ENCODE results near the gene ANO9.
A peak's percentile ranks its signal among the peaks of the same experiment; 100 is the strongest.
"Not testable (repeated sequence)": the region's sequence is repeated elsewhere in the genome, so short reads cannot be mapped to it uniquely, and the experiment has no call there.

ANO9 gene

GRCh38 chr11:398826-399225 is 43.0 kb downstream of the ANO9 start:
- no peak for DNase-seq

DNA sequence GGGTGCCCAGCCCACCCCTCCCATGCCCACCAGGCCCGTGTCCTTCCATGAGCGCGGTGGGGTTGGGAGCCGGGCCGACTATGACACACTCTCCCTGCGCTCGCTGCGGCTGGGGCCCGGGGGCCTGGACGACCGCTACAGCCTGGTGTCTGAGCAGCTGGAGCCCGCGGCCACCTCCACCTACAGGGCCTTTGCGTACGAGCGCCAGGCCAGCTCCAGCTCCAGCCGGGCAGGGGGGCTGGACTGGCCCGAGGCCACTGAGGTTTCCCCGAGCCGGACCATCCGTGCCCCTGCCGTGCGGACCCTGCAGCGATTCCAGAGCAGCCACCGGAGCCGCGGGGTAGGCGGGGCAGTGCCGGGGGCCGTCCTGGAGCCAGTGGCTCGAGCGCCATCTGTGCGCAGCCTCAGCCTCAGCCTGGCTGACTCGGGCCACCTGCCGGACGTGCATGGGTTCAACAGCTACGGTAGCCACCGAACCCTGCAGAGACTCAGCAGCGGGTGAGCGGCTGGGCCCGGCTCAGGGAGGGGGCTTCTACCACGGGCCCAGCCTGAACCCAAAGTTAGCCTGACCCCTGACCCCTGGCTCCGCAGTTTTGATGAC is 44.8 kb downstream of the ANO9 start:
- peak; percentile 50 for DNase-seq

DNA sequence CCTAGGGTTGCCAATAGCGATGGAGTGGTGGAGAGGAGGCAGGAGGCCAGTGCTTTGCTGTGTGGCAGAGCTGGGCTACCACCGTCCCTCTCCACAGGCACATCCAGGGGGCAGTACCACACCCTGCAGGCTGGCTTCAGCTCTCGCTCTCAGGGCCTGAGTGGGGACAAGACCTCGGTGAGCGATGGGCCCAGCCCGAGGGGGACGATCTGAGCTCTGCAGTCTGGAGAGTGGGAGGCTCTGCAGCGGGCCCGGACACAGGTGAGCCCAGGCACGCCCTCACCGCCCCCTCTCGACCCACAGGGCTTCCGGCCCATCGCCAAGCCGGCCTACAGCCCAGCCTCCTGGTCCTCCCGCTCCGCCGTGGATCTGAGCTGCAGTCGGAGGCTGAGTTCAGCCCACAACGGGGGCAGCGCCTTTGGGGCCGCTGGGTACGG is 45.3 kb downstream of the ANO9 start:
- no peak for DNase-seq

GRCh38 chr11:395866-396265 is 45.9 kb downstream of the ANO9 start:
- no peak for DNase-seq

DNA sequence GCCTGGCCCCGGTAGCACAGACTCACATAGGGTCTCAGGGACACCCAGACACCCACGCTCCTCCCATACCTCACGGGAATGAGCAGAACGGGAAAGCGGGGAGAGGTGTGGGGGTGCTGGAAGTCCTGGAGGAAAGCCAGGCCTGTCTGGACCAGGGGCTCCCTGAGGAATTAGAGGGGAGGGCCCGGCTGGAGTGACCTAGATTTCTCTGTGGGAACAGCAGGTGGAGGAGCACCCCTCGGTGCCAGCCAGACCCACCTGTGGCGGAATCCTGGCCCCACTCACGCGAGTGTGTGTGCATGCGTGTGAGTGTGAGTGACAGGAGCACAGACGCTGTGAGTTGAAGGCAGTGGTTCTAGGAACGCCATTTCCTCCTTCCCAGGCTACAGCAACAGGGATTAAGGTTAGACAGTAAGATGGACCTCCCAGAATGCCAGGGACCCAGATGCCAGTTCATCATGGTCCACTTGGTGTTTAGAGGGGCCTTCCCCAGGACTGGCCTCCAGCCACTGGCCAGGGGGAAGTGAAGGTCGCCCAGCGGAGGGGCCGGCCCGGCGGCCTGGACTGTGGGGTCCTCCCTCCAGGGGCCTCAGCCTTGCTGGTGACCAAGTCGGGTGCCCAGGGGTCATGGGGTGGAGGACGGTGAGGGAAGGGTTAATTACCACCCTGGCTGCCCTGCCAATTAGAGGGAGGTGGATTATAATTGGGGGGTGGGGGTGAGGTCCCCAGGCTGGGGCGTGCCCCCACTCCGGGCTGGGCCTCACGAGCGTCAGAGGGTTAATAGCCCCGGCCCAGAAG is 46.8 kb downstream of the ANO9 start:
- DNase-seq = no peak

DNA sequence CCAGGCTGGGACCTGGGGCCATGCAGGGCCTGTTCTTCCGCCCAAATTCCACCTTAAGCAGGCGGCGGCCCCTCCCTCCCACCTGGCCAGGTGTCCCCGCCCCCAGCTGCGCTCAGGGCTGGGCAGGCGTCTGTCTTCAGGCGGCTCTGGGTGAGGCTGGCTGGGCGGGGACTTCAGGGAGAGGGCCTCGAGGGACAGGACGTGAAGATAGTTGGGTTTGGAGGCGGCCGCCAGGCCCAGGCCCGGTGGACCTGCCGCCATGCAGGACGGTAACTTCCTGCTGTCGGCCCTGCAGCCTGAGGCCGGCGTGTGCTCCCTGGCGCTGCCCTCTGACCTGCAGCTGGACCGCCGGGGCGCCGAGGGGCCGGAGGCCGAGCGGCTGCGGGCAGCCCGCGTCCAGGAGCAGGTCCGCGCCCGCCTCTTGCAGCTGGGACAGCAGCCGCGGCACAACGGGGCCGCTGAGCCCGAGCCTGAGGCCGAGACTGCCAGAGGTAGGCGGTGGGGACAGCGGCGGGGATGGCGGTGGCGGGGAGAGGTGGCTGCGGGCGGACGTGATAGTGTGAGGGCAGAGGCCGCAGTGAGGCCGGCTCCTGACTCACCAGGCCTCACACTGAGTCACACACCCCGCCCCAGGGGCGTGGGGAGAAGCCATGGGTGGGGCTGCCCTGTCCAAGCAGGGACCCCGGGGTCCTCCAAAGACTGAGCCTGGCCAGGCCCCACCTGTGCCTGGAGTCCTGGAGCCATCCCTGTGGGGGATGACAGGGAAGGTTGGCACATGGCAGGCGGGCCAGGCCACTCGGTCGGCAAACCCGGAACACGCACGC is 47.6 kb downstream of the ANO9 start, which contains the start of gene PKP3:
PKP3 (plus strand) TSS at position 176 of the 824 bp plus-strand sequence; CDS start at position 260, 84 bp downstream.
- DNase-seq = peak; percentile 61

DNA sequence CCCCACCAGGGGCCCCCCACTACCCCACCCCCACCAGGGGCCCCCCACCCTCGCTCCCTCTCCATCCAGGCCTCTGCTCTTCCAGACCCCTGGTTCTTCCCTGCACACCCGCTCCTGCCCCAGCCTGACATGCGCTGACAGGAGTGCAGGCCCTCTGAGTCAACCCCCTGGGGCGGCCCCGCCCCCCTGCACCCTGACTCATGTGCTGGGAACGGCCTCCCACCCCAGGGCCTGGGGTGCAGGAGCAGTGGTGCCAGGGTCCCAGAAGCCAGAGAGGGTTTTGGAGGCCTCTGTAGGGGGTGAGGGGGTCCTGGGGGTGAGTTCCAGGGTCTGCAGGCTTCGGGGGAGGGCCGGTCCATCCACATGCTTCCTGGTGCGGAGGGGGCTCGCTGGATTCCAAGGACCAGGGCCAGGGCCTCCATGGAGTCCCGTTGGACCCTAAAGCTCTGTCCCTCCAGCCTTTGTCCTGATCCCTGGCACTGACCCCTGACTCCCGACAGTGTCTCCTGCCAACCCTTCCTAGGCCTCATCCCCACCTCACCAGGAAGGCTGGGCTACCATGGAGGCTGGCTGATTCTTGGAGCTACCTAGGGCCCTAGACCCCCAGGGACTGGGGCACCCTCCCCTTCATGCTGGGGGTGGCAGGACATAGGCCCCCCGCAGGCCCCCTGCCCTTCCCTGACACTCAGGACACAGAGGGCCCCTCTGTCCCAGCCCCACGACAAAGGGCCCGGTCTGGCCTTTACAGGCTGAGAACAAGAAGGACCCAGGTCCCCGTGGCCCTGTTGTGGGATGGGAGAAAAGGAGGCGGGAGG is 48.4 kb downstream of the ANO9 start:
- no peak for DNase-seq

GRCh38 chr11:392102-392777 is 49.6 kb downstream of the ANO9 start:
- DNase-seq = no peak

DNA sequence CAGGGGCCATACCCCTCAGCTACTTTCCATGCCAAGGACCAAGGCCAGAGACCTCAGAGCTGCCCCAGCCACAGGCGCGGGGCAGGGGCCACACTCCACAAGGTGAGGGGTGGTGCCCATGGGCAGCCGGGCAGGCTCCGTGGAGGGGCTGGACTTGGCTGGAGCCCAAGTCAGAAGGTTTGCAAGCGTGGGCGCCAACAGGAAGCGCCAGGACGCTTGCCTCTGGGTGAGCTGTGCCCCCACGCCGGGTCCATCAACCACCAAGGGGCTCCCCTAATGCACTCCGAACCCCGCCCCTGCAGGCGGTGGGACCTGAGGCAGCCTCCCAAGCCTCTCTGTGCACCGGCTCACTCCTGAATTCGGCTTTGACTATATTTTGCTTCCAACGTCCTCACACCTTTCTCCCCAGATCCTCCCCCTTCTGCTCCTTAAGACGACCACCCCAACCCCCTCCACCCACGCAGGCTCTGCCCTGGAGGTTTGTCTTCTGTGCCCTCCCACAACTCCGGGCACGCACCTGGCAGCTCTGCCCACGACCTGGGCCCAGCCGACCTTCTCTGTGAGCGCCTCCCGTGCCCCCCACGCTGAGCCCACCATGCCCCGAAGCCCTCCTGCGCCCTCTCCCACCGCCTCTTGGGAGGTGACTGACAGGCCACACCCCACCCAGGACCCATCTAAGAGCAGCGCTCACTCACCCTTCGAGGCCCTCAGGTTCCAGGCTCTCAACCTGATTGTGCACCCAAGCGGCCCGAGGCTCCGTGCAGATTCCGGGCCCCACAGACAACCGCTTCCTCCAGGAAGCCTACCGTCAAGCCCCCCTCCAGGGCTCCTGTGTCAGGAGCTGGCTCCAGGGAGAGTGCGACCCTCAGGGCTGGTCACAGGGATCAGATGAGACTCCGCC is 50.4 kb downstream of the ANO9 start:
- no peak for DNase-seq

DNA sequence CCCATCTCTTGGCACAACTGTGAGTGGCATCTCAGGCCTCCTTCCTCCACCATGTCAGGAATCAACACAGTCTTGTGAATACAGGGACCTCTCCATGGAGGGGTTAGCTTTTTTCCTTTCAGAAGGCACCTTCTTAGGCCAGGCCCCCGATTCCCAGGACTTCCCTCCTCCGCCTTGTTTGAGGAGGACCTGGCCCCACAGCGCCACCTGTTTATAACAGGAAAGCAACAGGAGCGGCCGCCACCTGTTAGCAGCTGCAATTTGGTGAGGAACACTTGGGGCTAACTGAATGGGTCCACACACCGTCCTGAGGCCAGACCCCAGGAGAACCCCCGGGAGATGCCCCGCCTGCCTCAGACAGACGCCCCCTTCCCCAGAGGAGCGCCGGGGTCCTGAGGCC is 51.6 kb downstream of the ANO9 start:
- DNase-seq = no peak

- DNase-seq = not testable (repeated sequence)
These were observed 52.4 kb downstream of the ANO9 start for GRCh38 chr11:389369-389768.

- no peak for DNase-seq
These were observed 54.5 kb downstream of the ANO9 start for GRCh38 chr11:387193-387793.

DNA sequence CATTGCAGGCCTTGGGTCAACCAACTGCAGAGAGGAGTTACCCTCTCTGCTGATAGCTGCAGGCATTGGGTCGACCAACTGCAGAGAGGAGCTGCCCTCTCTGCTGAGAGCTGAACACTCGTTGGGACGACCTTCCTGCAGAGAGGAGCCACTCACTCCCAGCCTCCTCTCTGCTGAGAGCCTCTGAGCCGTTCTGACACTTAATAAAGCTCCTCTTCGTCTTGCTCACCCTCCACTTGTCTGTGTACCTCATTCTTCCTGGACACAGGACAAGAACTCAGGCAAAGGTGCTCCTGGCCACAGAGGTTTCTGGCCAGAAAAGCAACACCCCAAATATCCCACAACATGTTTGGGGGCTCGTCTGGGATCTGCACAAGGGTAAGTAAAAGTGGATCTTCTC is 55.3 kb downstream of the ANO9 start:
- no peak for DNase-seq

DNA sequence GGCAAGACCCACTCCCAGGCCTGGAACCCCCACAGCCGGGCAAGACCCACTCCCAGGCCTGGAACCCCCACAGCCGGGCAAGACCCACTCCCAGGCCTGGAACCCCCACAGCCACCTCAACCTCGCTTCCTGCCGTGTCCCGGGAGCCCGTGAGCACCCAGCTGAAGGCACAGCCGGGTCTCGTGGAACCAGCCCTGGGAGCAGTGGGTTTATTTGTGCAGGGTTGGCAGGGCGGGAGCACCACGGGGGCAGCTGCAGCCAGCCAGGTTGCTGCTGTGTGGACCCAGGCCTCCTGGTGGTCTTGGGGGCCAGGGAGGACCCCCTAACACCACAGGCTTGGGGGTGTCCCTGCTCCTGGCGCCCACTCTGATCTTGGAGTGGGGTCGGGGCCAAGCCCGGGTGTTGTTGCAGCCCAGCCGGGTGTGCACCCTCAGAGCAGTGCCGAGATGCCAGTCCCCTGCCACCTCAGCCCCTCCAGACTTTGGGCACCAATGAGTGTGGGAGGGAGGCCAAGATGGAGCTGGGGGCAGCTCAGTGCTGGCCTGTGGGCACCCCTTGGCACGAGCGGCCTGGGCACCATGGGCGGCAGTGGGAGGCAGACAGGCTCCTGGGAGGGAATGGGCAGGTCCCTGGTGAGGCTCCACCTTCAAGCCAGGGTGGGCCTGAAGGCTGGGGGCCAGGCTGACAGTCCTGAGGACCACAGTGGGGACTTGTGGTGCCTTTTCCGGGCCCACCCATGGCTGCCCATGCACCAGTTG is 56.0 kb downstream of the ANO9 start:
- no peak for DNase-seq

DNA sequence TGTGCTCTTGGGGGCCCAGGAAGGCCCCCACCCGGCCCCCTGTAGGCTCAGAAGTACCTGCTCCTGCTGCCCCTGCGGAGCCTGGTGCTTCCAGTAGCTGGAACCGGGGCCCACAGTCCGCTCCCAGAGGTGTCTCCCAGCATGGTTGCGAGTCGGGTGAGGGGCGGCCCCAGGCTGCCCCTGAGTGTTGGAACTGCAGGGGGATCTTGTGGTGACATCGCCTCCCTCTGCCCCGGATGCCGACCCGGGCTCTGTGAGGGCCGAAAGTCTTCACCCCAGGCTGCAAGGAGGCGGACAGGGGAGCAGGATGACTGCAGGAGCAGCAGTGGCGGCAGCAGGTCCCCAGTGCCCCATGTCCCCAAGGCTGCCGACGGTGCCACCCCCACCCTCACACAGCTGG is 57.3 kb downstream of the ANO9 start:
- DNase-seq = no peak

DNA sequence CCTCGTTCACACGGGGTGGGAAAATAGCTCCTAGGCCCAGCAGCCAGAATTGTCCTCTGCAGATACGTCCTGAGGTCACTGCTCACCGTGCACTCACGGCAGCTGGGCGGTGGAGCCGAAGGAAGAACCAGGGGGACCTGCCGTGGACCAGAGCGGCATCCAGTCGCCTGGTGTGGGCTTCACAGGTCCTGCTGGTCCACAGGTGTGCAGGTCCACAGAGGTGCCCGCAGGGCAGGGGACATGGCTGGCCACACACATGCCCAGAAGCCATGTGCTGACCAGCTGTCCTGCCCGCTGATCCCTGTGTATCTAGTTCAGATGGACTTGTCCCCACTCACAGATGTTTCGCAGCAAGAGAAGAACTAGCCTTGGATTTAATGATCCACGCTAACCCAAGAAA is 58.4 kb downstream of the ANO9 start:
- DNase-seq = no peak

DNA sequence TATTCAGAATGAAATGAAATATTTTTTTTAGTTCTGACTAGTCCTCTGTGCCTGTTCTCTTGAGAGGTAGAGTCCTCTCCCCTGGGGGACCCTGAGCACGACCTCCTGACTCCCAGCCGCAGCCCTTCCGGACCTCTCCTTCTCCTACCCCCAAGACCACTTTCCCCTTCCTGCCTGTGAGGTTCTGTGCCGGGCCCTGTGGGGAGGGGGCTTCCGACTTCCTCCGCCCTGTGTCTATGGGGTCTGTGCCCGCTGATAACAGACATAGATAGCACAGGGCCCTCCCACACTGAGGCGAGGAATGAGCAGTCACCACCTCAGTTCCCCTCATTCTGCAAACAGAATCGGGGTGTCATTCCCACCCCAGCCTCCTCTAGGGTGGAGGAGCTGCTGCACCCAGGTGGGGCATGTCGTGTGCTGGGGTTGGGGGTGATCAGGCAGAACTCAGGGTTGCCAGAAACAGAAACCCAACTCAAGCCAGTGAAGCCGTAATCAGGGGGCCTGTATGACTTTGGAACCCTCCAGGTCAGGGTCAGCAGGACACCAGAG is 59.7 kb downstream of the ANO9 start:
- DNase-seq = no peak

DNA sequence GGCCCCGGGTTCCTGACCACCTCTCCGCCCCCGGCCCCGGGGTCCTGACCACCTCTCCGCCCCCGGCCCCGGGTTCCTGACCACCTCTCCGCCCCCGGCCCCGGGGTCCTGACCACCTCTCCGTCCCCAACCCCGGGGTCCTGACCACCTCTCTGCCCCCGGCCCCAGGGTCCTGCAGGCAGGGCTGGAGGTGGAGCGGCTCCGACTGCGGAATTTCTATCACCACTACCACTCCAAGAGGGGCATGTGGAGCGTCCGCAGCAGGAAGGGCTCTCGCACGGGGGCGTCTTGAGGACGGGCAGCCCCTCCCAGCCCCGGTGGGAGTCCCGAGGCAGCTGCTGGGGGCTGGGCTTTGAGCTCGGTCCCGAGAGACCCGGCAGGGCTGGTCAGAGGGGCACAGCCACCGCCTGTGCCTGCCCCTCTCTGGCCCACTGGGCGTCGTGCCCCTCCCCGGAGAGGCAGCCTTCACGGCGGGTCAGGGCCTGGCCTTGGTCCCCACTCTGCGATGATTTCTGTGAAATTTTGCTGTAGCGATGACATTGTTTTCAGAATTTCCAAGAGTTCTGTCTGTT is 60.2 kb downstream of the ANO9 start:
- DNase-seq = no peak

DNA sequence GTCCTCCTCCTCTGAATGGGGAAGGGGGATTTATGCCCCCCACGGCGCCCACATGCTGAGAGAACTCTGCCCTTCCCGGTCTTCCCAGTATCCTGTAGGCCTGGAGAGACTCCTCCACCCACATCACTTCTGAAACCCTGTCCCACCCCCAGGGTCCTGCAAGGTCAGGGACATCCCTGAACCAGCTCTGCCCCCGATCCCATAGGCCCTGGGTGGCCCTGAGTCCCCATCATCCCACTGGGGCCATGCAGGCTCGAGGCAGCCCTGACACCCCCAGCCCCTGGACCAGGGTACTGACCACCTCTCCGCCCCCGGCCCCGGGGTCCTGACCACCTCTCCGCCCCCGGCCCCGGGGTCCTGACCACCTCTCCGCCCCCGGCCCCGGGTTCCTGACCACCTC is 60.8 kb downstream of the ANO9 start:
- no peak for DNase-seq

Data from NCI-H526 treated with DMSO at 0.1 percent for 48 hours (cell line).